T-helper 17 cell (primary cell): Measurements from ENCODE around the gene SPIN1. TPM values are rescaled to one million over a fixed set of nuclear protein-coding genes. Genes with fewer than 3 reads are reported as not detected.
A peak's percentile ranks its signal among the peaks of the same experiment; 100 is the strongest.

Source experiments
- ATAC-seq: fragments of 150-1000 bp; cut with Tn5 transposase; 2 replicates; pipeline ENCODE4 v1.10.0; 2021; ENCODE audit warnings: mild to moderate bottlenecking, moderate library complexity
- DNase-seq, 3 donors: peaks; one replicate each; pipeline versions ENCODE4 v3.0.0 to v3.0.0-alpha.2; 2020 to 2021
- H3K9me3 ChIP-seq: one replicate; pipeline ENCODE4 v1.7.0; 2013; ENCODE audit warnings: low read length, mild to moderate bottlenecking; ENCODE audit not compliant: control insufficient read depth, poor library complexity, severe bottlenecking
- H3K27ac Mint-ChIP-seq: one replicate; pipeline ENCODE4 v1.8.0; 2022; ENCODE audit warnings: mild to moderate bottlenecking, moderate library complexity, mixed read lengths
- H3K27me3 Mint-ChIP-seq: one replicate; pipeline ENCODE4 v1.8.0; 2022; ENCODE audit warnings: mixed read lengths
- H3K36me3 Mint-ChIP-seq: one replicate; pipeline ENCODE4 v1.8.0; 2022; ENCODE audit warnings: low read depth, mixed read lengths
- H3K4me1 Mint-ChIP-seq: one replicate; pipeline ENCODE4 v1.8.0; 2022; ENCODE audit warnings: mild to moderate bottlenecking, mixed read lengths
- H3K4me3 Mint-ChIP-seq: one replicate; pipeline ENCODE4 v1.8.0; 2022; ENCODE audit warnings: mild to moderate bottlenecking, moderate library complexity, mixed read lengths
- total RNA-seq, 4 donors: library from RNA in 2 of 4; stranded (reverse) in 2 of 4; gene quantifications; one replicate each; pipeline ENCODE4 v1.2.3 and lab custom pipeline; 2022 to 2026

Gene SPIN1
- total RNA-seq, 2 donors from 2014 or later: 18.7 to 25.1 TPM

DNA sequence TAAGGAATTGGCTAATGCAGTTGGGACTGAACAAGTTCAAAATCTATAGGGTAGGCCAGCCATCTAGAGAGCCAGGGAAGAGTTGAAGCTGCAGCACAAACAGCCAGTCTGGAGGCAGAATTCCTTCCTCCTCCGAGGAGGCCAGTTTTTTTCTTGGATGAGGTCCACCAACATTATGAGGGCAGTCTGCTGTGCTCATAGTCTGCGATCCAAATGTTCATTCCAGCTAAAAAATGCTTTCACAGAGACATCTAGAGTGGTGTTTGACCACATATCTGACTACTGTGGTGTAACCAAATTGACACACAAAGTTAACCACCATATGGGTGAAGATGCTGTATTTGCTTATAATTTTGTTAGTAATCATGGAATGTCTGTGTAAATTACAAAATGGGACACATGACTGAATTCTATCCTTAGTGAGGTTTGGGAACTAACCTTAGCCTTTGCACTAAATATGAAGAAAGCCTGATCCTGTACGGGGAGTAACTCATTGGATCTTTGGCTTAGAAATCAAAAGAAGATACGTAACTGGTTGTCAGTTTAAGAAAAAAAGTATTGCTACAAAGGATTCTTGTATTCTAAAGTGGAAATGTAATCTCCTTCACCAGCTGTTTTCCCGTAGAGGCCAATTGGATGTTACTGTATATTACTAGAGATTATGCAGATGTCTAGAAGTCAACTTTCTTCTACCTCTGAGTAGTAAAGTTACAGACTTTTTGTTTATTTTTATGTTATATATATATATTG is 70.6 kb downstream of the SPIN1 start:
- Mint-ChIP-seq H3K4me3 (no peak overlapping the region), H3K4me1 (peaks cover 9% of the 10 kb centered on the region), H3K27ac (no peak overlapping the region), H3K27me3 (no peaks in the 10 kb centered on the region), H3K36me3 (peaks cover 9% of the 10 kb centered on the region)
- no peaks in the 10 kb centered on the region for H3K9me3 ChIP-seq
- DNase-seq (no peak), ATAC-seq (no peak)

DNA sequence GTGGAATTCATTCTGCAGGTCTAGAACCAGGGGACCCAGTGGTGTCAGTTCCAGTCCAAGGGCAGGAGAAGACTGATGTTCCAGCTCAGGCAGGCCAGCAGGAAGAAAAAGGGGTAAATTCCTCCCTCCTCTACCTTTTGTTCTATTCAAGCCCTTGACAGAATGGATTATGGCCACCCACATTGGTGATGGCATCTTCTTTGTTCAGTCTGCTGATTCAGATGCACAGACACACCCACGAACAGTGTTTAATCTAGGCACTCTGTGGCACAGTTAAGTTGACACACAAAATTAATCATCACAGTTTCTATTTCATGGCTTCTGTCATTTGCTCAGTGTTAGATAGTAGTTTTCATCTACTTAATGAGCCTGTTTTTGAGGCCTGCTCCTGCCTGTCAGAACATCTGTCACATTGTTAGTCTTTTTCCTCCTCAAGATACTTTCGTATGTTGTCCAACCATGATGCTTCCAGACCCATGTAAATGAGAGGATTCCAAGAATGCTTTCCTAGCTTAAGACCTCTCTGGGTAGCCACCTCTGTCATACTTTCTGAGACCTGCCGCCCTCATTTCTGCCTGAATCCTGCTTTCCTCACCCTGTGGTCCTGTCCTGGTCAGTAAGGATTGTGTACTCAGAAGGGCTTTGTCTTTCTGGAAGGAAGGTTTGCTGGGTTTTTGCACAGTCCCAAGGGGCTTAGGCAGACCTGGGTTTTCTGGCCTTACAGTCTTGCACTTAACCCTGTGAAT is 72.5 kb downstream of the SPIN1 start:
- peak overlapping the region; percentile 51 for H3K27ac Mint-ChIP-seq
- peaks cover 12% of the 10 kb centered on the region for H3K4me1 Mint-ChIP-seq
- H3K9me3 ChIP-seq: no peaks in the 10 kb centered on the region
- H3K27me3 Mint-ChIP-seq: no peaks in the 10 kb centered on the region
- H3K36me3 Mint-ChIP-seq: peaks cover 9% of the 10 kb centered on the region
- no peak for ATAC-seq
- DNase-seq: no peak
- no peak overlapping the region for H3K4me3 Mint-ChIP-seq

DNA sequence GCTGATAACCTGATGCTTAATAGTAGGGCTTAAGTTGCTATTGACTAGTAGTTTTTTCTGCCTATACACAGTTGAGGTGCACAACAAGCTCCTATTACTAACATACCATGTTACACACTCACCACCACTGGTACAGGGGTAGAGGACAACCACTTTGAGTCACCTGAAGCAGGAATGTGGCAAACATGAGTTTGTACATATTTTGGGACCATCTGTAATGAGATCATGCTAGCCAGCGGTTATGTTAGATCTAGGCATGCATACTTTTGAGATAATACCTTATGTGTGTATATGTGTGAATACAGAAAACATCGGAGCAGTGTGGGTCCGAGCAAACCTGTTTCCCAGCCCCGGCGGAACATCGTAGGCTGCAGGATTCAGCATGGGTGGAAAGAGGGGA is 73.9 kb downstream of the SPIN1 start:
- Mint-ChIP-seq H3K27ac (no peak overlapping the region), H3K4me1 (peaks cover 13% of the 10 kb centered on the region), H3K27me3 (no peaks in the 10 kb centered on the region), H3K36me3 (peaks cover 6% of the 10 kb centered on the region), H3K4me3 (no peak overlapping the region)
- DNase-seq: no peak
- no peaks in the 10 kb centered on the region for H3K9me3 ChIP-seq
- ATAC-seq: no peak

DNA sequence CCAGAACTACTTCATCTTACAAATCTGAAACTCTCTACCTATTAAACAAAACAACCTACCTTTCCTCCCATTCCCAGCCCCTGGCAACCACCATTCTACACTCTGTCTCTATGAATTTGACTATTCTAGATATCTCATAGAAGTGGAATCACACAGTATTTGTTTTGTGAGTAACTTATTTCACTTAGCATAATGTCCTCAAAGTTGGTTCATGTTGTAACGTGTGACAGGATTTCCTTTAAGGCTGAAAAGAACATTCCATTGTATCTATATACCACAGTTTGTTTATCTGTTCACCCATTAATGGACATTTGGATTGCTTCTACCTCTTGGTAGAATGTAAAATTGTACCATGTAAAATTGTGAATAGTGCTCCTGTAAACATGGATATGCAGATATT is 76.6 kb downstream of the SPIN1 start:
- H3K36me3 Mint-ChIP-seq: peaks cover 12% of the 10 kb centered on the region
- peaks cover 16% of the 10 kb centered on the region for H3K4me1 Mint-ChIP-seq
- H3K27ac Mint-ChIP-seq: no peak overlapping the region
- no peaks in the 10 kb centered on the region for H3K27me3 Mint-ChIP-seq
- no peak for DNase-seq
- no peaks in the 10 kb centered on the region for H3K9me3 ChIP-seq
- no peak for ATAC-seq
- H3K4me3 Mint-ChIP-seq: no peak overlapping the region

DNA sequence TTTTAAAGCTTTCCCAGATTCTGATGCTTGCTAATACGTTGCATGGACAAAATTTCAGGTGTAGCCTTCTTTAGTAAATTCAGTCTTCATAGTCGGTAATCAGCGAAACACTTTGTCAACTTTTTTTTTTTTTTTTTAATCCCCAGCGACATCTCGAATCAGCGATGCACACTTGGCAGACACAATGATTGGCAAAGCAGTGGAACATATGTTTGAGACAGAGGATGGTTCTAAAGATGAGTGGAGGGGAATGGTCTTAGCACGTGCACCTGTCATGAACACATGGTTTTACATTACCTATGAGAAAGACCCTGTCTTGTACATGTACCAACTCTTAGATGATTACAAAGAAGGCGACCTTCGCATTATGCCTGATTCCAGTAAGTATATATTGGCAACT is 80.0 kb downstream of the SPIN1 start:
- H3K4me3 Mint-ChIP-seq: no peak overlapping the region
- no peak for ATAC-seq
- DNase-seq: no peak
- peaks cover 9% of the 10 kb centered on the region for H3K36me3 Mint-ChIP-seq
- H3K9me3 ChIP-seq: no peaks in the 10 kb centered on the region
- peaks cover 12% of the 10 kb centered on the region for H3K4me1 Mint-ChIP-seq
- no peak overlapping the region for H3K27ac Mint-ChIP-seq
- H3K27me3 Mint-ChIP-seq: no peaks in the 10 kb centered on the region

DNA sequence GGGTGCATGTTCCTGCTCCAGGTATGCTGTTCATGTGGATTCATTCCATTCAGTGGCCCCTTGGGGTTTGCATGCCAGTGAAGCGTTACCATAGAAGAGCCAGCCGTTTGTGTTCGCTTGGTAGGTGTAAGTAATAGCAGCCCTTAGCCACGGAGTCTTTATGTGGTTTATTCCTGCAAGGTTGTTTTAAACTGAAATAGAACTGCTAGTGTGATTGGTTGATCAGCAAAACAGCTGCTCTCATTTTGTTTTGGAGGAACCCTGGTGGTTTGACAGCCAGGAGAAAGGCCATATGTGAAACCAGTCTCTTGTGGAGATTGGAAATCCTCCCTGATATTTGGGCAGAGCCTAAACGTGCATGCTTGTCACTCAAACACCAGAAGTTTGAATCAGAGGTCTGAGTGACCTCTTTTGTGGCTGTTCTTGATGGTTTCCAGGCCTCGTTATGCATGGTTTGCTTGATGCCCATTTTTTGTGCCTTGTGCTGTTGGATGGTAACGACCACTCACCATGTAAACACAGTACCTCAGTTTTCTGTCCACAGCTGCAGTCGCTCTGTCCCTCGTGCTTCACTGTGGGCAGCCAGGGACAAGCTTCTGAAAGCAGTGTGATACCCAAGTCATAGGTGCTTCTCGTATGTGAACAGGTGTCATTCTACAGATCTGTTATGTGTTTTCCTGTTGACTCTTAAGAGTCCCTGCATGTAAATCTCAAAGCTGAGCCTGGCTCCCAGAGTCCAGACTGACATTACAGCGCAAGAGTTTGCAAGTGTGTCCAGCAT is 88.4 kb downstream of the SPIN1 start:
- H3K27me3 Mint-ChIP-seq: no peaks in the 10 kb centered on the region
- no peaks in the 10 kb centered on the region for H3K9me3 ChIP-seq
- no peak overlapping the region for H3K27ac Mint-ChIP-seq
- peaks cover 2% of the 10 kb centered on the region for H3K4me1 Mint-ChIP-seq
- no peak overlapping the region for H3K4me3 Mint-ChIP-seq
- DNase-seq (no peak), ATAC-seq (no peak)
- H3K36me3 Mint-ChIP-seq: peaks cover 3% of the 10 kb centered on the region

DNA sequence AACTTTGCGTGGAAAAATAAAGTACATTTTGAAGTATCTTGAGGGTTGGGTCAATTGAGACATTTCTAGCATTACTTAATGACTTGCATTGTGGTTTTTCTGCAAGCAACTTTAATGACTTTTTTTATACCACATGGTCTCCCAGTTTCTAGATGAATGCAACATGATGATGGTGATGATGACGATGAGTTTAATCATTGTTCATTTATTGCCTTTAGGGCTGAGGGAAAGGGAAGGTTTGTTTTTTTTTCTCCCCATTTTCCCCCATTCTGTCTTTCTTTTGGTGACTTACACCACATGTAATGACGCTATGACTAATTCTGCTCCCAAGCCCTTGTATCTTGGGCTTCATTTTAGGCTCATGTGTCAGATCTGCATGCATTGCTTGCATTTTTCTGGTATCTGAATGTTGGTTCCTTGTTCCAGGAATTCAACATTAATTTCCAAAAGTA is 89.1 kb downstream of the SPIN1 start:
- no peaks in the 10 kb centered on the region for H3K9me3 ChIP-seq
- no peak for DNase-seq
- Mint-ChIP-seq H3K27ac (no peak overlapping the region), H3K4me3 (no peak overlapping the region), H3K36me3 (peaks cover 3% of the 10 kb centered on the region), H3K4me1 (peaks cover 2% of the 10 kb centered on the region), H3K27me3 (no peaks in the 10 kb centered on the region)
- no peak for ATAC-seq

DNA sequence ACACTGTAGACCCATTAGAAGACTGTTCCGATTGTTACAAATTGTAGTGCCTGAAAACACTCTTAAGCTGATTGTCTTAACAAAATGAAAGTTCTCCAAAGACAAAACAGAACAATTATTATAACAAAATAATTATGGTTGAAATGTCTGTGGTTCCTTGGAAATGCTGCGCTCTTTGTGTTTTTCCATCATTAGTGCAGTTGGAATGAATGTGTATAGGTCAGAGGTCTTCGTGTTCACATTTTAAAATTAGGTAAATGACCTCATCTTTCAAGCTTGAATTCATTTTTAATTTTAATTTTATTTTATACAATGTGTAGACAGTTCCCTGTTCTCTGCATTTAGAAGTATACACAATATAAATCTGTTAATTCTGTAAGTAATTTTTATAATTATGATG is 90.0 kb downstream of the SPIN1 start:
- Mint-ChIP-seq H3K4me1 (peaks cover 2% of the 10 kb centered on the region), H3K27ac (no peak overlapping the region), H3K4me3 (no peak overlapping the region), H3K27me3 (no peaks in the 10 kb centered on the region), H3K36me3 (peaks cover 3% of the 10 kb centered on the region)
- no peaks in the 10 kb centered on the region for H3K9me3 ChIP-seq
- no peak for DNase-seq
- ATAC-seq: no peak

DNA sequence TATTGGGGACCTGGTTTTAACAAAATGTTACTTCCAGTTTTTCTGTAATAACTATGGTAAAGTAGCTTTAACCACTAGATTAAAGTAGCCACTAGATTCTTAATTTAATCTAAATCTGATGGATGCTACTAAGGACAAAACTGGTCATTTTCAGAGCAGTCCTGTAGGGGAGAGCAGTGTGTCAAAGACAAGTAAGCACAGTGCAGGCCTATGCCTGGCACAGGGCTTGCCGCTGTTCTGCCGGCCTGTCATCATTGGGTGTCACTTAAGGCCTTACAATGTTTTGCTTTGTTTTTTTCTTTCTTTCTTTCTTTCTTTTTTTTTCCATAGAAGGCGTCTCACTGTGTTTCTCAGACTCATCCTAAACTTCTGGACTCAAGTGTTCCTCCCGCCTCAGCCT is 93.7 kb downstream of the SPIN1 start:
- no peaks in the 10 kb centered on the region for H3K4me1 Mint-ChIP-seq
- H3K27ac Mint-ChIP-seq: no peak overlapping the region
- no peaks in the 10 kb centered on the region for H3K36me3 Mint-ChIP-seq
- no peaks in the 10 kb centered on the region for H3K27me3 Mint-ChIP-seq
- ATAC-seq (no peak), DNase-seq (no peak)
- H3K4me3 Mint-ChIP-seq: no peak overlapping the region
- H3K9me3 ChIP-seq: no peaks in the 10 kb centered on the region

DNA sequence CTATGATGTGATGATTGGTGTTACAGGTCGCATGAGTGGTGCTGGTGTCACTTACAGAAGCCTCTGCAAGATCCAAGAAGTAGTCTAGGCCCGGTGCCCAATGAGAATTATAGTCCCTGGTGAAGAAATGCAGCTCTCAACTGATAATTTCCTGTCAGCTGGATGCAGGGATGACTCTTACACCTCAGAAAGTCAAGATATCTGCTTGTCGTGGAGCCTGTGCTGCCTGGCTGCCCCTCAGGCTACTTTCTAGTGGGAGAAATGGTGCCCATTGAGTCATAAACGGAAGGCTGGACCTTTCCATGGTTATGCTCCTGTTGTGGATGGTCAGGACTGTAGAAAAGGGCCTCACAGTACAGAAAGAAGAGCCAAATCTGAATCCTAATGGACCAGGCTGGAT is 99.9 kb downstream of the SPIN1 start:
- no peaks in the 10 kb centered on the region for H3K36me3 Mint-ChIP-seq
- DNase-seq (no peak), ATAC-seq (no peak)
- no peak overlapping the region for H3K4me3 Mint-ChIP-seq
- no peaks in the 10 kb centered on the region for H3K4me1 Mint-ChIP-seq
- no peaks in the 10 kb centered on the region for H3K9me3 ChIP-seq
- H3K27me3 Mint-ChIP-seq: no peaks in the 10 kb centered on the region
- H3K27ac Mint-ChIP-seq: no peak overlapping the region

DNA sequence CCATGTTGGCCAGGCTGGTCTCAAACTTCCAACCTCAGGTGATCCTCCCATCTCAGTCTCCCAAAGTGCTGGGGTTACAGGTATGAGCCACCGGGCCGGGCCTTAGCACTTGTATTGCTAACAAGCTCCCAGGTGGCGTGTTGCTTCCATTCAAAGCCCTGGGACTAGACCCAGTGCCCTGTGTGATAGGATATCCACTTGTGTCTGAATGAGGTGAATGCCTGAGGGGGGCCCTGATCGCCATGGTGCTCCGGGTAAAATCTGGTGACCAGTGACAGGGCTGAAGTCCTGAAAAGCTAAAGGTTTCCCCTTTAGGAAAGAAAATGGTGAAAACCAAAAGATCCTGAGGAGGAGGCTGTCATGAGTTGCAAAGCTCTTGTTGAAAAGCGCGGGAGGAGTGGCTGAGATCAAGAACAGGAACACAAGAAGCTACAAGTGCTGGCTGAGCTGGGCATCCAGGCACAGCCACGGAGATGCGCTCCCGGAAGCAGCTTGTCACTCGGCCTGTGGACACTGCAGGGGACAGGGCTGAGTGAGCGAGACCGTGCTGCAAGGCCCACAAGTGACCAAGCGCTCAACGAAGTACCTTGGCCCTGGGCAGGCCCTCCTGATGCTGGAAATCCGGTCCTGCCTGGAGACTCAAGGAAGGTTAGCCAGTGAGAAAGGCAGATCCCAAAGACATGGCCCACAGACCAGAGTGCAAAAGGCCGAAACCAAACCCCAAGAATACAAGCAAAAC is 106.9 kb downstream of the SPIN1 start:
- no peak overlapping the region for H3K4me3 Mint-ChIP-seq
- H3K27ac Mint-ChIP-seq: no peak overlapping the region
- H3K36me3 Mint-ChIP-seq: no peaks in the 10 kb centered on the region
- ATAC-seq: no peak
- no peaks in the 10 kb centered on the region for H3K9me3 ChIP-seq
- no peaks in the 10 kb centered on the region for H3K4me1 Mint-ChIP-seq
- DNase-seq: no peak
- H3K27me3 Mint-ChIP-seq: no peaks in the 10 kb centered on the region

DNA sequence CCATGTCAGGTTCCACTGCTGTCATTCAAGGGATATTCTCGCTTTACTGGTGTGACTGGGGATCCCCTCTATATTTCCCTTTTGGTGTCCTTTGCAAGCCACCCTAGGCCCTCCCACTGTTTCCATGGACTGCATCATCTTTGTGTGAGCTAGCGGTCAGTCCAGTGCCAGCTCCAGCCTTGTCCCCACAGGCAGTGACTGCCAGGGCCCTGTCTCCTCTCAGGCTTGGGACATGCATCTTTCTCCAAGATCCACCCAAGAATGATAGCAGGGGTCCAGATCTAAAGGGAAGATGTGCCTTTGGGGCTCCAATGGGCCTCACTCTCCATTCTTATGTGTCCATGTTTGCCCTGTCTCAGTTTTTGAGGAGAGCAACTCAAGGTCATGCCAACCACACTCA is 109.0 kb downstream of the SPIN1 start:
- H3K9me3 ChIP-seq: no peaks in the 10 kb centered on the region
- DNase-seq (no peak), ATAC-seq (no peak)
- no peaks in the 10 kb centered on the region for H3K36me3 Mint-ChIP-seq
- H3K27ac Mint-ChIP-seq: no peak overlapping the region
- H3K4me1 Mint-ChIP-seq: no peaks in the 10 kb centered on the region
- H3K4me3 Mint-ChIP-seq: no peak overlapping the region
- no peaks in the 10 kb centered on the region for H3K27me3 Mint-ChIP-seq

DNA sequence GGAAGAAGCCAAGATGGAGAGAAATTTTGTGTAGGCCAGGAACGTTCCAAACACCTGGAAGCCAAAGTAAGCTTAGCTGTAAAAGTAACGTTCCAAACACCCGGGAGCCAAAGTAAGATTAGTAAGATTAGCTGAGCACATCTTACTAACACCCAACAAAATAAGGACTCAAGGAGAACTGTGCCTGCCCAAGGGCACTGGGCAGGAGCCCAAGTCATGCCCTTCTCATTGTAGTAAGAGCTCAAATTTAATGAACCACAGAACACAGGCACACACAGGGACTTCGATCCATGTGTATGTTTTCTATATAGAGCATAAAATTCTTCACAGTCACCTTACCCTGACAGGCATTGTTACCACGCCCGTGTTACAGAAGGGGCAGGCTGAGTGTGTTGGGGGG is 110.6 kb downstream of the SPIN1 start:
- H3K36me3 Mint-ChIP-seq: no peaks in the 10 kb centered on the region
- H3K4me3 Mint-ChIP-seq: no peak overlapping the region
- H3K27ac Mint-ChIP-seq: no peak overlapping the region
- H3K27me3 Mint-ChIP-seq: no peaks in the 10 kb centered on the region
- no peaks in the 10 kb centered on the region for H3K4me1 Mint-ChIP-seq
- no peaks in the 10 kb centered on the region for H3K9me3 ChIP-seq
- DNase-seq (no peak), ATAC-seq (no peak)
